K562 (cell line): ENCODE measurements around the gene EPHB4. TPM values are rescaled to one million over a fixed set of nuclear protein-coding genes. Genes with fewer than 3 reads are reported as not detected.

ENCODE experiments used
- CCAR2 ChIP-seq: fragments of 200-400 bp; formaldehyde crosslinking; IDR thresholded peaks from 2 replicates; pipeline ENCODE4 v1.6.1; 2017; ENCODE audit warnings: mild to moderate bottlenecking, low read depth, low read length
- CSDE1 ChIP-seq, 2 experiments: fragments of 450-650 bp; IDR thresholded peaks; 2 replicates each; pipeline ENCODE4 v1.6.1; 2016; ENCODE audit warnings: mild to moderate bottlenecking in 1 of 2
- DMBX1 ChIP-seq: fragments of 250-450 bp; sonication (Bioruptor Pico); IDR thresholded peaks from 2 replicates; pipeline ENCODE4 v1.8.0; 2022; ENCODE audit warnings: inconsistent platforms, mild to moderate bottlenecking, moderate library complexity, borderline replicate concordance
- RNF219 ChIP-seq: fragments of 250-450 bp; sonication (Bioruptor Pico); IDR thresholded peaks from 2 replicates; pipeline ENCODE4 v1.5.0; 2022; ENCODE audit warnings: mild to moderate bottlenecking
- SIN3A ChIP-seq, 2 experiments: fragments of 150-350 bp in 1 of 2; IDR thresholded peaks; 2 replicates each; pipeline ENCODE4 v1.6.1; 2011 to 2016; ENCODE audit warnings: borderline replicate concordance in 2 of 2, low read depth in 2 of 2, low read length in 2 of 2, mild to moderate bottlenecking in 2 of 2, moderate library complexity in 2 of 2; ENCODE audit not compliant: control insufficient read depth in 1 of 2
- TEAD1 ChIP-seq, 2 experiments: fragments of 450-650 bp in 1 of 2; sonication (generic) in 1 of 2; formaldehyde crosslinking; IDR thresholded peaks; 2 replicates each; pipeline versions ENCODE4 v1.4.0 to v1.8.0; 2020 to 2022; ENCODE audit warnings: mild to moderate bottlenecking in 2 of 2, missing genetic modification reagents in 1 of 2
- polyA plus RNA-seq, 8 experiments: library from polyadenylated mRNA; depleted of rRNA in 4 of 8; stranded (reverse) in 5 of 8; unstranded in 3 of 8; fragments of >200 nt; fragmentation: Nextera tagmentation in 2 of 8; fragmentation: Illumina TruSeq in 1 of 8; extraction: Ambion mirVana in 2 of 8; extraction: Trizol in 1 of 8; gene quantifications; 2 replicates each; pipeline versions ENCODE4 v1.2.1 to v1.2.3, GENCODE V29; 2011 to 2014; ENCODE audit warnings: inconsistent platforms in 1 of 8, missing spikeins in 1 of 8
- total RNA-seq, 7 experiments: library from RNA; depleted of rRNA in 6 of 7; stranded (reverse); fragments of >200 nt in 6 of 7; fragmentation: Illumina TruSeq in 2 of 7; extraction: Trizol in 2 of 7; gene quantifications; 2 replicates each; pipeline versions ENCODE4 v1.2.1 to v1.2.3, GENCODE V29; 2011 to 2021; ENCODE audit warnings: low replicate concordance in 1 of 7
- TF ChIP-seq, protein P1 (sequence below): sonication (generic); formaldehyde crosslinking; IDR thresholded peaks from 2 replicates; pipeline ENCODE4 v1.8.1; 2023; ENCODE audit warnings: missing genetic modification reagents, mild to moderate bottlenecking, borderline replicate concordance
- TF ChIP-seq, protein P2 (sequence below), 2 experiments: fragments of 450-650 bp; IDR thresholded peaks; 2 replicates each; pipeline ENCODE4 v1.6.1; 2016

The EPHB4 gene
- total and polyA plus RNA-seq, 9 of the 15 experiments (the other 6 are each of a cell fraction or from before 2014, with no cell fraction given) = 1.2 to 82.1 (median 37.9) TPM

- TF ChIP-seq, protein P1, sequence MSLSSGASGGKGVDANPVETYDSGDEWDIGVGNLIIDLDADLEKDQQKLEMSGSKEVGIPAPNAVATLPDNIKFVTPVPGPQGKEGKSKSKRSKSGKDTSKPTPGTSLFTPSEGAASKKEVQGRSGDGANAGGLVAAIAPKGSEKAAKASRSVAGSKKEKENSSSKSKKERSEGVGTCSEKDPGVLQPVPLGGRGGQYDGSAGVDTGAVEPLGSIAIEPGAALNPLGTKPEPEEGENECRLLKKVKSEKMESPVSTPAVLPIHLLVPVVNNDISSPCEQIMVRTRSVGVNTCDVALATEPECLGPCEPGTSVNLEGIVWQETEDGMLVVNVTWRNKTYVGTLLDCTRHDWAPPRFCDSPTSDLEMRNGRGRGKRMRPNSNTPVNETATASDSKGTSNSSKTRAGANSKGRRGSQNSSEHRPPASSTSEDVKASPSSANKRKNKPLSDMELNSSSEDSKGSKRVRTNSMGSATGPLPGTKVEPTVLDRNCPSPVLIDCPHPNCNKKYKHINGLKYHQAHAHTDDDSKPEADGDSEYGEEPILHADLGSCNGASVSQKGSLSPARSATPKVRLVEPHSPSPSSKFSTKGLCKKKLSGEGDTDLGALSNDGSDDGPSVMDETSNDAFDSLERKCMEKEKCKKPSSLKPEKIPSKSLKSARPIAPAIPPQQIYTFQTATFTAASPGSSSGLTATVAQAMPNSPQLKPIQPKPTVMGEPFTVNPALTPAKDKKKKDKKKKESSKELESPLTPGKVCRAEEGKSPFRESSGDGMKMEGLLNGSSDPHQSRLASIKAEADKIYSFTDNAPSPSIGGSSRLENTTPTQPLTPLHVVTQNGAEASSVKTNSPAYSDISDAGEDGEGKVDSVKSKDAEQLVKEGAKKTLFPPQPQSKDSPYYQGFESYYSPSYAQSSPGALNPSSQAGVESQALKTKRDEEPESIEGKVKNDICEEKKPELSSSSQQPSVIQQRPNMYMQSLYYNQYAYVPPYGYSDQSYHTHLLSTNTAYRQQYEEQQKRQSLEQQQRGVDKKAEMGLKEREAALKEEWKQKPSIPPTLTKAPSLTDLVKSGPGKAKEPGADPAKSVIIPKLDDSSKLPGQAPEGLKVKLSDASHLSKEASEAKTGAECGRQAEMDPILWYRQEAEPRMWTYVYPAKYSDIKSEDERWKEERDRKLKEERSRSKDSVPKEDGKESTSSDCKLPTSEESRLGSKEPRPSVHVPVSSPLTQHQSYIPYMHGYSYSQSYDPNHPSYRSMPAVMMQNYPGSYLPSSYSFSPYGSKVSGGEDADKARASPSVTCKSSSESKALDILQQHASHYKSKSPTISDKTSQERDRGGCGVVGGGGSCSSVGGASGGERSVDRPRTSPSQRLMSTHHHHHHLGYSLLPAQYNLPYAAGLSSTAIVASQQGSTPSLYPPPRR (CRISPR knock-in tag) = no peak
- TF ChIP-seq RNF219 (CRISPR knock-in tag) = no peak
- peak in 1 of 2 experiments; percentile 28; a peak in 1 of 4 replicates for TF ChIP-seq TEAD1 (CRISPR knock-in tag; IDR thresholded peaks at IDR 0.05)
- TF ChIP-seq SIN3A (IDR thresholded peaks at IDR 0.05; ENCODE audit: borderline replicate concordance in 2 of 2, control insufficient read depth in 1 of 2, low read depth in 2 of 2, low read length in 2 of 2) = no peak; a peak in 2 of 4 replicates
- peak in 1 of 2 experiments; percentile 37; a peak in 1 of 4 replicates for TF ChIP-seq CSDE1 (IDR thresholded peaks at IDR 0.05)
- TF ChIP-seq DMBX1 = no peak
- TF ChIP-seq CCAR2 = no peak
- TF ChIP-seq, protein P2, sequence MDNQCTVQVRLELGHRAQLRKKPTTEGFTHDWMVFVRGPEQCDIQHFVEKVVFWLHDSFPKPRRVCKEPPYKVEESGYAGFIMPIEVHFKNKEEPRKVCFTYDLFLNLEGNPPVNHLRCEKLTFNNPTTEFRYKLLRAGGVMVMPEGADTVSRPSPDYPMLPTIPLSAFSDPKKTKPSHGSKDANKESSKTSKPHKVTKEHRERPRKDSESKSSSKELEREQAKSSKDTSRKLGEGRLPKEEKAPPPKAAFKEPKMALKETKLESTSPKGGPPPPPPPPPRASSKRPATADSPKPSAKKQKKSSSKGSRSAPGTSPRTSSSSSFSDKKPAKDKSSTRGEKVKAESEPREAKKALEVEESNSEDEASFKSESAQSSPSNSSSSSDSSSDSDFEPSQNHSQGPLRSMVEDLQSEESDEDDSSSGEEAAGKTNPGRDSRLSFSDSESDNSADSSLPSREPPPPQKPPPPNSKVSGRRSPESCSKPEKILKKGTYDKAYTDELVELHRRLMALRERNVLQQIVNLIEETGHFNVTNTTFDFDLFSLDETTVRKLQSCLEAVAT (IDR thresholded peaks at IDR 0.05) = 0 out of 4 replicates have a peak, but pooled peaks of 1 of the 2 experiments have one; percentile 43
These were observed 48.0 kb upstream of the EPHB4 start (continued) for GRCh38 chr7:100875356-100875751.
